Ramos (cell line): ENCODE results near the gene HCN2.
"Not testable (repeated sequence)": the region's sequence is repeated elsewhere in the genome, so short reads cannot be mapped to it uniquely, and the experiment has no call there.

Experiments
- in situ Hi-C: fragments of 300-500 bp; cut with MboI; formaldehyde crosslinking; loops from one replicate; pipeline ENCODE4 v1.14.3; 2022; ENCODE audit warnings: low sequenced_read_pairs; ENCODE audit not compliant: unreplicated experiment

Gene HCN2

DNA sequence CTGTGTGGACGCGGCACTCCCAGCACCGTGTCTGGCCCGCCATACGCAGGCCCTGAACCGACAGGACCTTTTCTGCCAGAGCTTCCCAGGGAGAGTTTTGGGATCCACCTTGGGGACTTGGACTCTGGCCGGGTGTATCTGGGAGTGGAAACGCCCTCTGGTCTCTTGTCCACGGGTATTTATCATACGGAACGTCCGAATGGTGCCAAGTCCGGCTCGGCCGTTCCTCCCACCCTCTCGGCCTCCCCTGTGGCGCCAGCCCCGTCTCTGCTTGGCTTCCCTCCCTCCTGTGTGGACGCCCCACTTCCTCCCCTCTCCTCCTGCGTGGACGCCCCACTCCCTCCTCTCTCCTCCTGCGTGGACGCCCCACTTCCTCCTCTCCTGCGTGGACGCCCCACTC, 12.1 kb downstream of the HCN2 start:
- in situ Hi-C loops: no loop called here

DNA sequence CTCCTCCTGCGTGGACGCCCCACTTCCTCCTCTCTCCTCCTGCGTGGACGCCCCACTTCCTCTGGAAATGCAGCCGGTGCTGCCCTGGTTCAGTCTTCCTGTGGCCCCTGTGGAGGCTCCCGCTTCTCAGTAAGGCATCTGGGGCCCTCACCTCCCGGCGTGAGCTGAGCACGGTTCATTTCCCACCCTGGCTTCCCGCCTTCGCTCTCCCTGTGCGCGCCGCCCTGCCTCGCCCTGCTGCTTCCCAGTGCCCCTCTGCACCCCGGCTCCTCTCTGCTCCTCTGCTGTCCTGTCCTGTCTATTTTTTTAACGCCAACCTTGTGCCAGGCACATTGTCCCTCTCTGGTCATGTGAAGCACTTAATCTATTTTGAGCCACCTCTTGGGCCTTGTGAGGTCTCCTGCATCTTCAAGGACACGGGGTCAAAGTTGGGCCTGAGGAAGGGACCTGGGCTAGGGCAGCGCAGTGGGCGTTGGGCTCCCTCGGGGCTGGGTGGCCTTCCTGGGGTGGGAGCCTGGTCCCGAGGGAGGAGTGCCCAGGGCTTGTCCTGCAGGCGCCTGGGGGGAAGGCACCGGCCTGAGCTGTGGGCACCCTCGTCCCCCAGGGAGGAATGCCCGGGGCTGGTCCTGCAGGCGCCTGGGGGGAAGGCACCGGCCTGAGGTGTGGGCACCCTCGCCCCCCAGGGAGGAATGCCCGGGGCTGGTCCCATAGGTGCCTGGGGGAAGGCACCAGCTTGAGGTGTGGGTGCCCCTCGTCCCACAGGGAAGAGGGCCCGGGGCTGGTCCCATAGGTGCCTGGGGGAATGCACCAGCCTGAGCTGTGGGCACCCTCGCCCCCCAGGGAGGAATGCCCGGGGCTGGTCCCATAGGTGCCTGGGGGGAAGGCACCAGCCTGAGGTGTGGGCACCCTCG, 13.0 kb downstream of the HCN2 start:
- in situ Hi-C loops: no loop called here

DNA sequence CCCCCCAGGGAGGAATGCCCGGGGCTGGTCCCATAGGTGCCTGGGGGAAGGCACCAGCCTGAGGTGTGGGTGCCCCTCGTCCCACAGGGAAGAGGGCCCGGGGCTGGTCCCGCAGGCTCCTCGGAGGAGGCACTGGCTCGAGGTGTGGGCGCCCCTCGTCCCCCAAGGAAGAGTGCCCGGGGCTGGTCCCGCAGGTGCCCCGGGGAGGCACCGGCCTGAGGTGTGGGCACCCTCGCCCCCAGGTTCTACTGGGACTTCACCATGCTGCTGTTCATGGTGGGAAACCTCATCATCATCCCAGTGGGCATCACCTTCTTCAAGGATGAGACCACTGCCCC, 13.6 kb downstream of the HCN2 start:
- in situ Hi-C loops: not testable (repeated sequence)

DNA sequence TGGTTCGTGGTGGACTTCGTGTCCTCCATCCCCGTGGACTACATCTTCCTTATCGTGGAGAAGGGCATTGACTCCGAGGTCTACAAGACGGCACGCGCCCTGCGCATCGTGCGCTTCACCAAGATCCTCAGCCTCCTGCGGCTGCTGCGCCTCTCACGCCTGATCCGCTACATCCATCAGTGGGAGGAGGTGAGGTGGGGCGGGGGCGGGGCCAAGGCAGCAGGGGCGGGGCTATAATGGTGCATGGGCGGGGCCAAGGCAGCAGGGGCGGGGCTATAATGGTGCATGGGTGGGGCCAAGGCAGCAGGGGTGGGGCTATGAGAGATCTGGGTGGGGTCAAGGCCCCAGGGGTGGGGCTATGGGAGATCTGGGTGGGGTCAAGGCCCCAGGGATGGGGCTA, 14.1 kb downstream of the HCN2 start:
- in situ Hi-C loops: not testable (repeated sequence)

DNA sequence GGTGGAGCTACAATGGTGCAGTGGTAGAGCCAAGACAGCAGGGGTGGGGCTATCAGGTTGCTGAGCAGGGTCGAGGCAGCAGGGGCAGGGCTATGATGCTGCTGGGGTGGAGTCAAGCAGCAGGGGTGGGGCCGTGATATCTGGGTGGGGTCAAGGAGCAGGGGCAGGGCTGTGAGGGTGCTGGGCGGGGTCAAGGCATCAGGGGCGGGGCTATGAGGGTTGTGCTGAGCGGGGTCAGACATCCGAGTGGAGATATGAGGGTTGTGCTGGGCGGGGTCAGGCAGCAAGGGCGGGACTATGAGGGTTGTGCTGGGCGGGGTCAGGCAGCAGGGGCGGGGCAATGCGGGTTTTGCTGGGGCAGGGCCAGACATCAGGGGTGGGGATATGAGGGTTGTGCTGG, 14.7 kb downstream of the HCN2 start:
- in situ Hi-C loops: no loop called here

DNA sequence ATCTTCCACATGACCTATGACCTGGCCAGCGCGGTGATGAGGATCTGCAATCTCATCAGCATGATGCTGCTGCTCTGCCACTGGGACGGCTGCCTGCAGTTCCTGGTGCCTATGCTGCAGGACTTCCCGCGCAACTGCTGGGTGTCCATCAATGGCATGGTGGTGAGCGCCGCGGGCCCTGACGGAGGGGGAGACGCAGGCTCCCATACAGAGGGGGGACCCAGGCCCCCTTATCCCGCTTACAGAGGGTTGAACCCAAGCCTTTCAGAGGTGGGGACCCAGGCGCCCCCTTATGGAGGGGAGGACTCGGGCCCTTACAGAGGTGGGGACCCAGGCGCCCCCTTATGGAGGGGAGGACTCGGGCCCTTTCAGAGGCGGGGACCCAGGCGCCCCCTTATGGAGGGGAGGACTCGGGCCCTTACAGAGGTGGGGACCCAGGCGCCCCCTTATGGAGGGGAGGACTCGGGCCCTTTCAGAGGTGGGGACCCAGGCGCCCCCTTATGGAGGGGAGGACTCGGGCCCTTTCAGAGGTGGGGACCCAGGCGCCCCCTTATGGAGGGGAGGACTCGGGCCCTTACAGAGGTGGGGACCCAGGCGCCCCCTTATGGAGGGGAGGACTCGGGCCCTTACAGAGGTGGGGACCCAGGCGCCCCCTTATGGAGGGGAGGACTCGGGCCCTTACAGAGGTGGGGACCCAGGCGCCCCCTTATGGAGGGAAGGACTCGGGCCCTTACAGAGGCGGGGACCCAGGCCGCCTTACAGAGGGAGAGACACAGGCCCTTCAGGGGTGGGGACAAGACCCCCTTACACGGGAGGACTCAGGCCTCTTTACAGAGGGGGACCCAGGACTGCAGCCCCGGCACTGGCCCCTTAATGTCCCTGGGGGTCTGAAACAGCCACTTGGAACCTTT, 15.6 kb downstream of the HCN2 start:
- in situ Hi-C loops: not testable (repeated sequence)

DNA sequence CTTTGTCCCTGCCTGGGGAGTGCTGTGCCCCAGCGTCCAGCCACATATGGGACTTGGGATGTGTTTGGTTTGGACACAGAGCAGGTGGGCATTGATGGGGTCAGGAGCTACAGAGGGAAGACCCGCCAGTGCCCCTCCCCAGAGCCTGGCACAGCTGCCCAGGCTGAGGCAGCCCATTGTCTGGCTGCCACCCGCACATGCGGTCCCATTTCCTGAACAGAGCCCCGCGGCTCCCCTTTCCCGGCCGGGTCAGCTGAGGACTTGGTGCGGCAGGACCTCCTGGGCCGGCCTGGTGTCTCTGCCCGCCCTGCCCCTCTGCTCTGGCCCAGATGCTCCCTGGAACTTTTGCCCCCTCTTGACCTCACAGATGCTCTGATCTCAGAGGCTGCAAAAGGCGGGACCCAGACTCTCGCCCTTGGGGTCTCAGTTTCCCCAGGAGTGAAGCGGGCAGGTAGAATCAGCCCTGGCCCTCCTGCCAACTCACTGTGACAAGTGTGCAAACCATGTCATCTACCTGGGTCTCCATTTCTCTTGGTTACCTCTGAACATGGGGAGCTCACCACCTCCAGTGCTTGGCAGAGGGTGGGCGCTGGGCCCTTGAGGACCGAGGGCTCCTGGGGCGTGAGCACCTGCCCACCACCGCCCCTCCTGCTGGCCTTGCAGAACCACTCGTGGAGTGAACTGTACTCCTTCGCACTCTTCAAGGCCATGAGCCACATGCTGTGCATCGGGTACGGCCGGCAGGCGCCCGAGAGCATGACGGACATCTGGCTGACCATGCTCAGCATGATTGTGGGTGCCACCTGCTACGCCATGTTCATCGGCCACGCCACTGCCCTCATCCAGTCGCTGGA, 17.8 kb downstream of the HCN2 start:
- in situ Hi-C loops: no loop called here

DNA sequence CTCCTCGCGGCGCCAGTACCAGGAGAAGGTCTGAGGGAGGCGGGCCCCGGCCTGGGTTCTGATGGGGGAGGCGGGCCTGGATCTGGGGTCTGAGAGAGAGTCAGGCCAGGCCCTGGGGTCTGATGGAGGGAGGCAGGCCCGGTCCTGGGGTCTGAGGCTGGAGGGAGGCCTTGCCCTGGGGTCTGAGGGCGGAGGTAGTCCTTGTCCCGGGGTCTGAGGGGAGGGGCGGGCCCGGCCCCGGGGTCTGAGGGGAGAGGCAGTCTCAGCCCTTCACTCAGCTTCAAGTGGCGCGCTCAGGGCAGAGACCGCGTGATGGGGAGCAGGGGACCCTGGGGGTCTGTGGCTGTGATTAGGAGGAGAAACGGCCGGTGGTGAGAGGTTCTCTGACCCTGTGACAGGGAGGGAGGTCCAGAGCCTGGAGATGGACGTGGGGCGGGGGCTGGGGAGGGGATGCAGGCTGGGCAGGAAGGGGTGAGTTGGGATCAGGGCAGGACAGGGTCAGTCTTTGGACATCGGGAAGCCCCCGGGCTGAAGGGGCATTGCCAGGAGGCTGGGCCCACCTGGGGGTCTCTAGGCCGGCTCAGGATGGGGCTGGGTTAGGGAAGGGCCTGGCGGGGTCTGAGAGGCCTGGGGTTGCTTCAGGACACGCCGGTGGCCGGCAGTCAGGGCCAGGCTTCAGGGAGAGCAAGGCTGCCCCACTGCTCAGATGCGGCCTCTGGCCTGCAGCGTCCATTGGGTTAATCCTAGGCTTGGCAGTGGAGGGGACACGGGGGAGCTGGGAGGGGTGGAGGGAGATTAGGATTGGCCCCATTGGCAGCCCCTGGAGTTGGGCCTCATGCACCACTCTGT, 18.7 kb downstream of the HCN2 start:
- in situ Hi-C loops: no loop called here

DNA sequence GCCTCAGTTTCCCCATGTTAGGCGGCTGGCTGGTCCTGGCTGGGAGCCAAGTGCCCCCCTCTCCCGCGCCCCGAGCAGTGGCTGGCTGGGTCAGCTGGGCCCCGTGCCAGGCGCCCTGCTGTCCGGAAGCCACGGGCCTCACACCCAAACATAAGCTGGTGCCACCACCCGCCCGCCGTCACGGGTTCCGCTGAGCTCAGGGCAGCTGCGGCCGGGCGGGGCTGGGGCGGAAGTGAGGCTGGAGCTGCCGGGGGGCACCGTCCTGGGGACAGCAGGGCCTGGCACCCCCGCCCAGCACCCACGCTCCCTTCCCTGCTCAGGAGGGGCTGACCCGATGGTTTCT, 19.3 kb downstream of the HCN2 start:
- in situ Hi-C loops: no loop called here

DNA sequence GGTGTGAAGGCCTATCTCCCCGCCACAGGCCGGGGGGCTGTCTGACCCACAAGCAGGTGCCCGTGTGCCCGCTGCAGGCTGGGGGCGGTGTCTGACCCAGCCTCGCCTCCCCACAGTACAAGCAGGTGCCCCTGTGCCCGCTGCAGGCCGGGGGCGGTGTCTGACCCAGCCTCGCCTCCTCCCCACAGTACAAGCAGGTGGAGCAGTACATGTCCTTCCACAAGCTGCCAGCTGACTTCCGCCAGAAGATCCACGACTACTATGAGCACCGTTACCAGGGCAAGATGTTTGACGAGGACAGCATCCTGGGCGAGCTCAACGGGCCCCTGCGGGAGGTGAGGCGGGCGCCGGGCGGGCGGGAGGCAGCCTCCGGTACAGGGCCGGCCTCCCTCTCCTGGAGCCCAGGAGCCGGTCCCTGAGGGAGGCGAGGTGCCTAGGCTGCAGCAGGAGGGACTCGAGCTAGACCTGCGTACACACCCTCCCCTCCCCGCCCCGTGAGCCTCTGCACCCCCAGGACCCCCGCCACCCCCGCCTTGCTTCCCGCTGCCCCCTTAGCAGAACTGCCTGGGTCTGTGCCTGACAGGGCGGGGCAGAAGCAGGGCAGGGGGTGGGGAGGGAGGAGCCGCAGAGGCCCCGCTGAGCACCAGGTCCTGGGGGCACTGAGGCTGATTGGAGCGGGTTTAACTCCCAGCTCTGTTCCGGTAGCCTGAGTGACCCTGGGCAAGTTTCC, 20.6 kb downstream of the HCN2 start:
- in situ Hi-C loops: no loop called here

DNA sequence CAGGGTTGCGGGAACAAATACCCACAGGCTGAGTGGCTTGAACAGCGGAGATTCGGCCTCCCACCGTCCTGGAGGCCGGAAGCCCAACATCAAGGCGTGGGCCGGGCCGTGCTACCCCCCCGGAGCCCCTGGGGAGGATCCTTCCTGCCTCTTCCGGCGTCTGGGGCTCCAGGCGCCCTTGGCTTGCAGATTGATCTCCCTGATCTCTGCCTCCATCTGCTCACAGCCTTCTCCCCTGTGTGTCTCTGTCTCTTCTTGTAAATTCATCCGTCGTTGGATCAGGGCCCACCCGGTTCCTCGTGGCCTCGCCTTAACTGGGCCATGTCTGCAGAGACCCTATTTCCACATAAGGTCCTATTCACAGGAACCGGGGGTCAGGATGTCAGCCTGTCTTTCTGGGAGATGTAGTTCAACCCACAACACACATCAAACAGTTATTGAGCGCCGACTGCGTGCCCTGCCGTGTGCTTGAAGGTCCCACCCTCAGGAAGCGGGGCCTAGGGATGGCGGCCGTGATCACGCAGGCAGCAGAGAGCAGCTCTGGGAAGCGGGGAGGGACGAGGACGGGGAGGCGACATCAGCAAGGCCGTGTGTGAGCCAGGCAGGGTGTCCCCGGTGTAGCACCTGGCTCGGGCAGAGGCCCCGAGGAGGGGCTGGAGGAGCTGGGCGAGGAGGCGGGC, 21.3 kb downstream of the HCN2 start:
- in situ Hi-C loops: no loop called here

DNA sequence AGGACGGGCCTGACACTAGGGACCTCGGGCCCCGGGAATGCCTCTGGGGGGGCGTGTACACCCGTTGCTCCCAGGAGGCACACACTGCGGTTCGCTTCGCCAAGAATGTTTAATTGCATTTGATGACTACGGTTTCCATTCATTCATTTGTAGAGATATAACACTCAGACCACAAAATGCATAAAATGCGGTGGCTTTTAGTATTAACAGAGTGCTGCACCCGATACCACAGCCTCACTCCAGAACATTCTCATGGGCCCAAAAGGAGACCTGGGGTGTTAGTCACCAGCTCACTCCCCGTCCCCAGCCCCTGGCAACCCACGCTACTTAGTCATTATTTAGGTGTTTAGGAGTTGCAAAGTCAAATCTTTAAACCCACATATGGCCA, 21.8 kb downstream of the HCN2 start:
- in situ Hi-C loops: no loop called here

DNA sequence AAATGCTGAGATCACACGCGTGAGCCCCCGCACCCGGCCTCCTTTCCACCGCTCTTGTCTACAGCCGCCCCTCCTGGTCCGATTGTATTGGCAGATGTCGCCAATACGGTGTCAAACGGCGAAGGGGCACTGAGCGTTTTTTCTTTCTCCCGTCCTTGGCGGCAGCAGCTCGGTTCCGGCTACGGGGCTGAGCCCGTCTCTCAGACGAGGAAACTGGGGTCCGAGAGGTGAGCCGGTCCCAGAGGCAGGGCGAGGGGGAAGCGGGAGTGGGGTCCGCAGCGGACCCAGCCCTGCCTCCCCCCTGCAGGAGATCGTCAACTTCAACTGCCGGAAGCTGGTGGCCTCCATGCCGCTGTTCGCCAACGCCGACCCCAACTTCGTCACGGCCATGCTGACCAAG, 23.3 kb downstream of the HCN2 start:
- in situ Hi-C loops: no loop called here

DNA sequence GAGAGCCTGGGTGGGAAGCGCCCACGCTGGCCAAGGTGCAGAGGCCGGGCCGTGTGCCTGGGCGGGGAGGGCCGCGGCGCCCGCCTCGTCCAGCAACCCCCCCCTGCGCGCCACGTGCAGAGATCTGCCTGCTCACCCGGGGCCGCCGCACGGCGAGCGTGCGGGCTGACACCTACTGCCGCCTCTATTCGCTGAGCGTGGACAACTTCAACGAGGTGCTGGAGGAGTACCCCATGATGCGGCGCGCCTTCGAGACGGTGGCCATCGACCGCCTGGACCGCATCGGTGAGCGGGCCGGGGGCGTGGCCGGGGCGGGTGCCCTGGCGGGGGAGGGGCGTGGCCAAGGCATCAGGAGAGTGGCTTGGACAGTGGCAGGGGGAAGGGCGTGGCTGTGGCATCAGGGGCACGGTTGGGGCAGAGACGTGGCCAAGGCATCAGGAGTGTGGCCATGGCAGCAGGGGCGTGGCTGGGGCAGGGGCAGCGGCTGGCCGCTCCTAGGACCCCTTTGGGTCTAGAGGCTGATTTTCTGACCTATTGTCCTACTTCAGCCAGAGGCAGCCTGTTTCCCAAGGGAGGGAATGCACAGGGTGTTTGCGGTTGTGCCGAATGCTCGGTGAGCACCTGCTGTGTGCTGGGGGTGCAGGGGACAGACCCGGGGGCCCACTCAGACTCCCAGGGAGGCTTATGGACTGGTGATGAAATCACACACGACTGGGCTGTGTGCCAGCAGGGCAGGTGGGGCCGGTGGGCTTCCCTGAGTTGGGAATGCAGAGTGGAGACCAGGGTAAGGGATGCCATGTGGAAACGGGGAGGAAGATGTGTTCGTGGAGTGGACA, 24.3 kb downstream of the HCN2 start:
- in situ Hi-C loops: no loop called here

DNA sequence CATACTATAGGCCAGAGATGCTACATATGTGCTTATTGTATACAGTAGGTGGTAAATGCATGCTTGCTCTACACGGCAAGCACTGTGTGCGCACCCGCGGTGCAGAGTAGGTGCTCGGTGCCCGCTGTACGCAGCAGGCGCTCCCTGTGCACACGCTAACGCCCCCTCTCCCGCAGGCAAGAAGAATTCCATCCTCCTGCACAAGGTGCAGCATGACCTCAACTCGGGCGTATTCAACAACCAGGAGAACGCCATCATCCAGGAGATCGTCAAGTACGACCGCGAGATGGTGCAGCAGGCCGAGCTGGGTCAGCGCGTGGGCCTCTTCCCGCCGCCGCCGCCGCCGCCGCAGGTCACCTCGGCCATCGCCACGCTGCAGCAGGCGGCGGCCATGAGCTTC, 25.9 kb downstream of the HCN2 start:
- in situ Hi-C loops: no loop called here

DNA sequence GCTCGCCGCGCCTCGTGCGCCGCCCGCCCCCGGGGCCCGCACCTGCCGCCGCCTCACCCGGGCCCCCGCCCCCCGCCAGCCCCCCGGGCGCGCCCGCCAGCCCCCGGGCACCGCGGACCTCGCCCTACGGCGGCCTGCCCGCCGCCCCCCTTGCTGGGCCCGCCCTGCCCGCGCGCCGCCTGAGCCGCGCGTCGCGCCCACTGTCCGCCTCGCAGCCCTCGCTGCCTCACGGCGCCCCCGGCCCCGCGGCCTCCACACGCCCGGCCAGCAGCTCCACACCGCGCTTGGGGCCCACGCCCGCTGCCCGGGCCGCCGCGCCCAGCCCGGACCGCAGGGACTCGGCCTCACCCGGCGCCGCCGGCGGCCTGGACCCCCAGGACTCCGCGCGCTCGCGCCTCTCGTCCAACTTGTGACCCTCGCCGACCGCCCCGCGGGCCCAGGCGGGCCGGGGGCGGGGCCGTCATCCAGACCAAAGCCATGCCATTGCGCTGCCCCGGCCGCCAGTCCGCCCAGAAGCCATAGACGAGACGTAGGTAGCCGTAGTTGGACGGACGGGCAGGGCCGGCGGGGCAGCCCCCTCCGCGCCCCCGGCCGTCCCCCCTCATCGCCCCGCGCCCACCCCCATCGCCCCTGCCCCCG, 26.5 kb downstream of the HCN2 start:
- in situ Hi-C loops: no loop called here
